ENCODE measurements around the gene PALS2.

DNA sequence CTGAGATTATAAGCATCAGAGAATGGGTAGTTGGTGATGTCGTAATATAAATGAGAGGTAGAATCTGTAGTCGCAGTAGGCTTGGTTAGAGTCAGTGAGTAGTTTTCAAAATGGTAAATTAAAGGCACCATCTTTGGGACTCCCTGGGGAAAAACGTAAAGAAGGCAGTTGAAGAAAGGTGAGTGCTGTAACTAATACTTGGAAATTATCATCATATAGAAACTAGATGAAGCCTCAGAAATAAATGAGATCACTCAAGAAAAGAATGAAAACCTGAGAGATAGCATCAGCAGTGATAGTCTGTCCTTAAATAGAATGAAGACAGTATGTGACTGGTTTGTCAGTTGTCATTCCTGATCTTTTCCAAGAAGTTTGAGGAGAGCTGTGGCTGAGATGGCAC, 23.8 kb downstream of the PALS2 start:
- no peak for TF ChIP-seq GATA2 (IDR thresholded peaks at IDR 0.05; ENCODE audit: low read depth, low read length)
- no peak for TF ChIP-seq GATA3 (IDR thresholded peaks at IDR 0.05; ENCODE audit: low read depth, low read length)

Data from SH-SY5Y (cell line).